ENCODE data around the gene STRN3.
"Not testable (repeated sequence)": the region's sequence is repeated elsewhere in the genome, so short reads cannot be mapped to it uniquely, and the experiment has no call there.

STRN3 gene

GRCh38 chr14:30906752-30907658 is 119.2 kb downstream of the STRN3 start:
- DNase-seq: peak; percentile 56

- no peak for DNase-seq
Observed at GRCh38 chr14:30903285-30904124, 122.7 kb downstream of the STRN3 start.

- not testable (repeated sequence) for DNase-seq
Observed at GRCh38 chr14:30897121-30897520, 129.1 kb downstream of the STRN3 start.

- DNase-seq: no peak
Observed at GRCh38 chr14:30896435-30896834, 129.7 kb downstream of the STRN3 start.

GRCh38 chr14:30894923-30895515 is 131.2 kb downstream of the STRN3 start:
- DNase-seq: no peak

GRCh38 chr14:30893819-30894218 is 132.4 kb downstream of the STRN3 start:
- DNase-seq: no peak

- DNase-seq: no peak
Observed at GRCh38 chr14:30889244-30889594, 137.0 kb downstream of the STRN3 start.

- no peak for DNase-seq
Observed at GRCh38 chr14:30888480-30889243, 137.5 kb downstream of the STRN3 start.

- peak; percentile 48 for DNase-seq
Observed at GRCh38 chr14:30885840-30886740, 140.1 kb downstream of the STRN3 start.

- DNase-seq: peak; percentile 79
Observed at GRCh38 chr14:30884901-30885300, 141.3 kb downstream of the STRN3 start.

GRCh38 chr14:30883508-30884294 is 142.5 kb downstream of the STRN3 start:
- no peak for DNase-seq

- DNase-seq: no peak
Observed at GRCh38 chr14:30882431-30882830, 143.7 kb downstream of the STRN3 start.

- no peak for DNase-seq
Observed at GRCh38 chr14:30876692-30877091, 149.5 kb downstream of the STRN3 start.

- DNase-seq: no peak
Observed at GRCh38 chr14:30875788-30876053, 150.5 kb downstream of the STRN3 start.

GRCh38 chr14:30874999-30875787 is 151.0 kb downstream of the STRN3 start:
- DNase-seq: no peak

GRCh38 chr14:30874120-30874998 is 151.8 kb downstream of the STRN3 start, which contains the start of gene COCH:
Gene COCH, plus strand, starts transcription at chr14:30874559. Its CDS starts 380 bp downstream, at chr14:30874939.
- peak; percentile 27 for DNase-seq

GRCh38 chr14:30873308-30874119 is 152.7 kb downstream of the STRN3 start:
- no peak for DNase-seq

GRCh38 chr14:30872602-30873001 is 153.6 kb downstream of the STRN3 start:
- no peak for DNase-seq
